Caco-2 (cell line): ENCODE data around the gene CSTF1. TPM values are rescaled to one million over a fixed set of nuclear protein-coding genes. Genes with fewer than 3 reads are reported as not detected.

Experiments
- BruUV-seq: library from RNA; stranded (reverse); fragments of 400-500 nt; replicated peaks from 2 replicates; lab custom pipeline; 2021; lab: Mats Ljungman, UMichigan
- CTCF ChIA-PET: fragments of 300-600 bp; sonication (Branson Sonifier 250); formaldehyde crosslinking; loops from one replicate; lab custom pipeline; 2022; ENCODE audit warnings: antibody characterized with exemption; lab: Charles Lee
- POLR2A ChIA-PET: fragments of 300-600 bp; sonication (Branson Sonifier 250); formaldehyde crosslinking; loops from one replicate; lab custom pipeline; 2022; ENCODE audit warnings: antibody characterized with exemption; lab: Charles Lee
- DNase-seq, 2 experiments: peaks; one replicate each; pipeline versions ENCODE4 v3.0.0 to v3.0.0-alpha.2; 2020 to 2022
- H3K27me3 ChIP-seq: replicated peaks from 2 replicates; pipeline ENCODE4 v1.6.0; 2011; ENCODE audit warnings: low read length; ENCODE audit not compliant: control insufficient read depth, insufficient read depth
- H3K36me3 ChIP-seq: 2 replicates; pipeline ENCODE4 v1.5.1; 2011; ENCODE audit warnings: low read length; ENCODE audit not compliant: control insufficient read depth, insufficient read depth
- H3K4me1 ChIP-seq: fragments of 250-450 bp; sonication (Bioruptor Pico); 2 replicates; pipeline ENCODE4 v1.5.1; 2020; ENCODE audit warnings: mild to moderate bottlenecking
- H3K4me3 ChIP-seq: 2 replicates; pipeline ENCODE4 v1.5.1; 2011; ENCODE audit warnings: low read depth, mild to moderate bottlenecking, control low read depth, low read length
- H3K9me3 ChIP-seq: fragments of 250-450 bp; sonication (Bioruptor Pico); 2 replicates; pipeline ENCODE4 v1.5.1; 2020; ENCODE audit warnings: mild to moderate bottlenecking, moderate library complexity
- H3K27ac Mint-ChIP-seq: one replicate; pipeline ENCODE4 v1.8.0; 2022; ENCODE audit warnings: mixed read lengths; ENCODE audit not compliant: unreplicated experiment
- H3K27me3 Mint-ChIP-seq: one replicate; pipeline ENCODE4 v1.8.0; 2022; ENCODE audit warnings: mixed read lengths; ENCODE audit not compliant: insufficient read depth, unreplicated experiment
- H3K36me3 Mint-ChIP-seq: one replicate; pipeline ENCODE4 v1.8.0; 2022; ENCODE audit warnings: mild to moderate bottlenecking, mixed read lengths; ENCODE audit not compliant: insufficient read depth, unreplicated experiment
- H3K4me1 Mint-ChIP-seq: one replicate; pipeline ENCODE4 v1.8.0; 2022; ENCODE audit warnings: low read depth, mixed read lengths; ENCODE audit not compliant: unreplicated experiment
- H3K4me3 Mint-ChIP-seq: one replicate; pipeline ENCODE4 v1.8.0; 2022; ENCODE audit warnings: mild to moderate bottlenecking, moderate library complexity, mixed read lengths; ENCODE audit not compliant: unreplicated experiment
- H3K9me3 Mint-ChIP-seq: one replicate; pipeline ENCODE4 v1.8.0; 2022; ENCODE audit warnings: mixed read lengths; ENCODE audit not compliant: unreplicated experiment
- CTCF ChIP-seq, 2 experiments: fragments of 200-600 bp in 1 of 2; IDR thresholded peaks; 1 replicate in 1 of 2; 2 replicates in 1 of 2; pipeline versions ENCODE4 v1.5.1 to v1.8.0; 2011 to 2022; ENCODE audit warnings: antibody characterized with exemption in 1 of 2, control low read depth in 1 of 2, inconsistent platforms in 1 of 2, low read depth in 1 of 2, low read length in 1 of 2, mild to moderate bottlenecking in 1 of 2, moderate library complexity in 1 of 2; ENCODE audit not compliant: insufficient read depth in 1 of 2, severe bottlenecking in 1 of 2, unreplicated experiment in 1 of 2
- intact Hi-C: fragments of 100-400 bp; cut with micrococcal nuclease; formaldehyde crosslinking; loops from one replicate; pipeline ENCODE4 v1.10.0; 2022; ENCODE audit not compliant: unreplicated experiment
- total RNA-seq: library from RNA; stranded (reverse); gene quantifications from 2 replicates; pipeline ENCODE4 v1.2.3, GENCODE V29; 2022

CSTF1 gene
- total RNA-seq, 1 experiment from 2014 or later: 97.0 TPM

DNA sequence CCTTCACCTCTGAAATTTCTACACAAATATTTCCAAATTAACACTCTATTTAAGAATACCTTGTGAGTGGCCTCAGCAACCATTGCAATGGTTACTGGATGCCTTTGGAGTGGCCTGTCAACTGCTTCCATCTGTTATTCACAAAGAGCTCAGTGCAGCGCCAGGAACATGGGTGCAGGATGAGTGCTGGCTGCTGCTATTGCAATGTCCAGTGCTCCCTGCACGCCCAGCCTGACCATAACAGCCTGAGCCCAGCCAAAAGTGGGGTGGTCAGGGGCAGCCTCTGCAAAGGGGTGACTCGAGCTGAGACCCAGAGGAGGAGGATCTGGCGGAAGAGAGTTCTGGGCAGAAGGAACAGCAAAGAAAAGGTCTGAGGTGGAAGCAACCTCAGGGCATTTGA, 38.0 kb downstream of the CSTF1 start:
- H3K27me3 ChIP-seq: no peaks in the 10 kb centered on the region
- DNase-seq: no peak
- H3K36me3 ChIP-seq: no peaks in the 10 kb centered on the region
- H3K9me3 ChIP-seq: no peaks in the 10 kb centered on the region; the same call in 1 of the 2 replicates
- POLR2A ChIA-PET: no interaction called here
- no peaks in the 10 kb centered on the region for H3K36me3 Mint-ChIP-seq
- intact Hi-C loops: no loop called here
- H3K4me3 Mint-ChIP-seq: no peak overlapping the region
- no peak overlapping the region for H3K27ac Mint-ChIP-seq
- no TSS peak for BruUV-seq
- no peak for TF ChIP-seq CTCF (IDR thresholded peaks at IDR 0.05; ENCODE audit: insufficient read depth in 1 of 2, low read depth in 1 of 2, low read length in 1 of 2, severe bottlenecking in 1 of 2, unreplicated experiment in 1 of 2)
- no peak overlapping the region for H3K4me3 ChIP-seq
- H3K4me1 ChIP-seq: peaks cover 11% of the 10 kb centered on the region
- H3K9me3 Mint-ChIP-seq: no peaks in the 10 kb centered on the region
- no peaks in the 10 kb centered on the region for H3K27me3 Mint-ChIP-seq
- CTCF ChIA-PET: no interaction called here
- H3K4me1 Mint-ChIP-seq: peaks cover 19% of the 10 kb centered on the region

GRCh38 chr20:56430957-56431356, 38.5 kb downstream of the CSTF1 start:
- POLR2A ChIA-PET: no interaction called here
- Mint-ChIP-seq H3K4me3 (no peak overlapping the region), H3K9me3 (no peaks in the 10 kb centered on the region), H3K27ac (no peak overlapping the region), H3K36me3 (no peaks in the 10 kb centered on the region), H3K4me1 (peaks cover 19% of the 10 kb centered on the region), H3K27me3 (no peaks in the 10 kb centered on the region)
- H3K9me3 ChIP-seq: no peaks in the 10 kb centered on the region; the same call in 1 of the 2 replicates
- H3K4me3 ChIP-seq: no peak overlapping the region
- DNase-seq: no peak
- CTCF ChIA-PET: no interaction called here
- no peak for TF ChIP-seq CTCF (IDR thresholded peaks at IDR 0.05; ENCODE audit: insufficient read depth in 1 of 2, low read depth in 1 of 2, low read length in 1 of 2, severe bottlenecking in 1 of 2, unreplicated experiment in 1 of 2)
- intact Hi-C loops: no loop called here
- peaks cover 11% of the 10 kb centered on the region for H3K4me1 ChIP-seq
- no peaks in the 10 kb centered on the region for H3K36me3 ChIP-seq
- H3K27me3 ChIP-seq: no peaks in the 10 kb centered on the region
- no TSS peak for BruUV-seq

GRCh38 chr20:56431471-56431870, 39.0 kb downstream of the CSTF1 start:
- Histone ChIP-seq H3K4me3 (no peak overlapping the region), H3K9me3 (no peaks in the 10 kb centered on the region; the same call in 1 of the 2 replicates), H3K4me1 (peaks cover 11% of the 10 kb centered on the region), H3K27me3 (no peaks in the 10 kb centered on the region), H3K36me3 (no peaks in the 10 kb centered on the region)
- Mint-ChIP-seq H3K27me3 (no peaks in the 10 kb centered on the region), H3K9me3 (no peaks in the 10 kb centered on the region), H3K4me3 (no peak overlapping the region), H3K4me1 (peaks cover 19% of the 10 kb centered on the region), H3K36me3 (no peaks in the 10 kb centered on the region), H3K27ac (no peak overlapping the region)
- no peak for DNase-seq
- no peak for TF ChIP-seq CTCF (IDR thresholded peaks at IDR 0.05; ENCODE audit: insufficient read depth in 1 of 2, low read depth in 1 of 2, low read length in 1 of 2, severe bottlenecking in 1 of 2, unreplicated experiment in 1 of 2)
- ChIA-PET POLR2A (no interaction called here), CTCF (no interaction called here)
- no TSS peak for BruUV-seq
- intact Hi-C loops: no loop called here
